Measurements from ENCODE around the gene SNRNP48. TPM values are rescaled to one million over a fixed set of nuclear protein-coding genes. Genes with fewer than 3 reads are reported as not detected.

SNRNP48 gene
- total and polyA plus RNA-seq, 10 of the 15 experiments (the other 5 are each of a cell fraction or from before 2014, with no cell fraction given), result 3.2 to 14.4 (median 8.9) TPM

GRCh38 chr6:7587631-7588100 is 2.3 kb upstream of the SNRNP48 start:
- no peak overlapping the region for H3K4me2 ChIP-seq (ENCODE audit: control insufficient read depth, insufficient read depth)
- no peaks in the 10 kb centered on the region for H3K9me3 ChIP-seq (replicated peaks; ENCODE audit: control insufficient read depth, insufficient read depth, low read length)
- no peaks in the 10 kb centered on the region for H3K27me3 ChIP-seq (replicated peaks in 1 of 2; ENCODE audit: control insufficient read depth in 2 of 2, insufficient read depth in 2 of 2, low read length in 1 of 2)
- FAIRE-seq (no peak), DNase-seq (ENCODE audit: low read depth, low spot score) (no peak), ATAC-seq (no peak)
- intact Hi-C loops (cut with micrococcal nuclease; ENCODE audit: unreplicated experiment) (no loop called here), in situ Hi-C loops (cut with MboI) (no loop called here)
- H3K4me1 ChIP-seq (ENCODE audit: control insufficient read depth, insufficient read depth, low read length), result peaks cover 3% of the 10 kb centered on the region; the same call in 1 of the 2 replicates
- no peaks in the 10 kb centered on the region for H3K36me3 ChIP-seq (ENCODE audit: control insufficient read depth in 2 of 2, insufficient read depth in 2 of 2, low read length in 1 of 2)
- no TSS peak for BruUV-seq (replicated peaks)
- TF ChIP-seq NFYA (IDR thresholded peaks at IDR 0.05; ENCODE audit: borderline replicate concordance, low read depth, low read length), result no peak
- no peak for TF ChIP-seq SIX5 (IDR thresholded peaks at IDR 0.05; ENCODE audit: low read depth, low read length, severe bottlenecking)
- TF ChIP-seq MXI1 (IDR thresholded peaks at IDR 0.05; ENCODE audit: low read depth, low read length), result no peak
- TF ChIP-seq KAT2A (conservative IDR thresholded peaks at IDR 0.05; ENCODE audit: control insufficient read depth, low read depth, low read length), result no peak
- no peak for TF ChIP-seq ELK1 (IDR thresholded peaks at IDR 0.05; ENCODE audit: low read depth, low read length)
- TF ChIP-seq CBX5 (IDR thresholded peaks at IDR 0.05; ENCODE audit: low read depth), result no peak
- no peak for TF ChIP-seq CEBPB (IDR thresholded peaks at IDR 0.05; ENCODE audit: borderline replicate concordance in 1 of 2, low read depth in 2 of 2, low read length in 2 of 2)
- no peak for TF ChIP-seq LARP7 (IDR thresholded peaks at IDR 0.05)
- TF ChIP-seq RUNX3 (IDR thresholded peaks at IDR 0.05; ENCODE audit: low read length), result no peak
- no peaks in the 10 kb centered on the region for H4K20me1 ChIP-seq (ENCODE audit: control insufficient read depth, insufficient read depth)
- ChIA-PET RAD21 (ENCODE audit: unreplicated experiment) (no interaction called here), CTCF (no interaction called here), POLR2A (interaction anchor here (0.6 kb wide), 1 partner anchor 12 kb away, joined by 3 read pairs; no protein-coding TSS in a partner anchor), SMC1A (ENCODE audit: uncharacterized antibody, unreplicated experiment) (interaction anchor here (0.9 kb wide), 1 partner anchor 9 kb away, joined by 3 read pairs; no protein-coding TSS in a partner anchor)
- H3K9ac ChIP-seq (ENCODE audit: control insufficient read depth, insufficient read depth, low read length), result no peak overlapping the region
- no peak overlapping the region for H3K4me3 ChIP-seq
- no peak overlapping the region for H3K27ac ChIP-seq (ENCODE audit: control insufficient read depth, insufficient read depth)
- no peak overlapping the region for H2AFZ ChIP-seq (ENCODE audit: control insufficient read depth, low read depth, low read length)
- WGBS (ENCODE audit: insufficient coverage, insufficient replicate concordance, low lambda C conversion rate, missing lambda C conversion rate), result 64% methylated on average over 3 of the region's 3 CpGs
- peaks cover 24% of the 10 kb centered on the region for H3K79me2 ChIP-seq (ENCODE audit: control insufficient read depth, insufficient read depth, low read length)
